Occipital lobe (tissue), 2 donors: ENCODE measurements around the gene MIOX. TPM values are rescaled to one million over a fixed set of nuclear protein-coding genes. Genes with fewer than 3 reads are reported as not detected.

ENCODE experiments used
- DNase-seq: peaks from one replicate; lab custom pipeline; 2025; lab: John Stamatoyannopoulos, UW
- total RNA-seq: library from RNA; depleted of rRNA; stranded (reverse); fragments of >200 nt; gene quantifications from one replicate; pipeline ENCODE4 v1.2.3, GENCODE V29; 2014

MIOX gene
- total RNA-seq, 1 donor from 2014 or later: not detected

DNA sequence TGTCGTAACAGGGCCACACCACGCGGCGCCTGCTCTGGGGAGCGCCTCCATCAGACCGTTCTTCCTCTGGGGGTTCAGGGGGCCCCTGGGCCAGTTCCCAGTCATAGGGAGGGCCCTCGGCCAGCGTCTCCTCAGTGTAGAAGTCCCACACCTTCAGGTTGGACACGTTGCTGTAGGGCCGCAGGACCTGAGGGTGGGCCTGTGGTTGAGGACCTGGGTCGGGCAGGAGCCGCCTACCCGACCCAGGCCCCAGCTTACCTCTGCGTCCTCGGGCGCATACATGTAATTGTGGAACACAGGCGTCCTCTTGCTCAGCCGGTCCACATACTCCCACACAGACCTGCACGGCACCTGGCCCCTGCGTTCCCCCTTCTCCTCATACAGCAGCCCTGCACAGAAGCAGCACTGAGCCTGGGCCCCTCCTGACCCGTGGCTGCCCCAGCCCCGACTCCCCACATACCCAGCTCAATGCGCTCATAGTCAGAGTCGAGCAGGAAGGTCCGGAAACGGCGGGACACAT lies 32.0 kb upstream of the MIOX start:
- DNase-seq: no peak

DNA sequence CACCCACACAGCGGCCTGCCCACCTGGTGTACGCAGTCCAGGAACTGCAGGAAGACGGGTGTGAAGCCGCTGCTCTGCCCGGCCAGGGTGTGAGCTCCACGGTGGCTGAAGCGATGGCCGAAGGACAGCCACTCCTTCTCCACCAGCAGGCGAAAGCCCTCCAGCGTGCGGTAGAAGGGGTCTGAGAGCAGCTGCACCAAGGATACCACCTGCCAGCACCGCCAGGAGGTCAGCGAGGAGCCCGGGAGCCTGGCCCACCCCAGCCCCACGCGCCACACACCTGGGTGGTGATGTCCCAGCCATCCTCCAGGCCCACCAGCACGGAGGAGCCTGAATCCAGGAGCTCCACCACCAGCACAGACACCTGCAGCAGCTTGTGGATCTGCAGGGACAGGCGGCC lies 31.5 kb upstream of the MIOX start:
- no peak for DNase-seq

DNA sequence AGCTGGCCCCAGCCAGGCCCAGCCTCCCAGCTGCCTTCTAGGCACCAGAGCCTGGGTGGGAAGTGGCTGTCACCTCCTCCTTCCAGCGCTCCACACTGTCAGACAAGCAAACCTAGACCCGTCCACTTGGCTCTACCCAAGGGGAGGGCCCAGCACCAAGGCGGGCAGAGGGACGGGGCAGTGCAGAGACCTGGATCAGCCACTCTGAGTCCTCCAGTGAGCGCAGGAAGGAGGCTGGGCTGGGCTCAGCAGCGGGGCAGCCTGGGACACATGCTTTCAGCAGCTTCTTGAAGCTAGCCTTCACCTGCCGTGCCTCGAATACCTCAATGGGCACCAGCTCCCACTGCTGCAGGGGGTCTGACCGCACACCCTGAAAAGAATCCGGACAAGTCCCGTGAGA lies 30.6 kb upstream of the MIOX start:
- DNase-seq: no peak

DNA sequence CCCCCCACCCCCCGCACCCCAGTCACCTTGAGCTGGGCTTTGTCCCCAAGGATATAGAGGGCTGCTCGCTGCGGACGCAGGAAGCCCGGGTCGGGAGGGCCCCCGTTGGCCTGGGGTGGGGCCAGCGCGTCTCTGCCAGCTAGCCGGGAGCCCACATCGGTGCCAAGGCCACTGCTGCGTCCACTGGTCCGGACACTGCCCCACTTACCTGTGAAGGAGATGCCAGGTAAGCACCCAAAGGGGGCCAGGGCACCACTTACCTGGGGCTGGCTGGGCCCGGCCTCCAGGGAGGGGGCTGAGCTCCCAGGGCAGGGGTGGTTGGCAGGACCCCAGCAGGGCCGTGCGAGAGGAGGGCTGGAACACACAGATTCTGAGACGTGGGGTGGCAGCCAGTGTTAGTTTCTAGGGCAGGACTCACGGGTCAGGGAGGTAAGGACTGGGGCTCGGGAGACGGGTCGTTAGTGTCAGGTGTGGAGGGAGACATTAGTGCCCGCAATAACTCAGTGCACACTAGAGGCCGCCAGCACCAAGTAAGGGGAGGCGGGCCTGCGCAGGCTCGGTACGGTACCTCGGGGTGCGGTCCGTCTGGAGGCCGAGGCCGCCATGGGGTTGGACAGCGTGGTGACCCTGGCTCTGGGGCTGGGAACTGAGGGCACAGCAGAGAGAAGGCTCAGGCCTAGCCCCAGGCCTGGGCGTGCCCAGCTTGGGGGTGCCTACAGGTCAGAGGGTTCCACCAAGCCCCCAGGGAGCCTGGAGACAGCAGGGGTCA lies 30.0 kb upstream of the MIOX start:
- no peak for DNase-seq

DNA sequence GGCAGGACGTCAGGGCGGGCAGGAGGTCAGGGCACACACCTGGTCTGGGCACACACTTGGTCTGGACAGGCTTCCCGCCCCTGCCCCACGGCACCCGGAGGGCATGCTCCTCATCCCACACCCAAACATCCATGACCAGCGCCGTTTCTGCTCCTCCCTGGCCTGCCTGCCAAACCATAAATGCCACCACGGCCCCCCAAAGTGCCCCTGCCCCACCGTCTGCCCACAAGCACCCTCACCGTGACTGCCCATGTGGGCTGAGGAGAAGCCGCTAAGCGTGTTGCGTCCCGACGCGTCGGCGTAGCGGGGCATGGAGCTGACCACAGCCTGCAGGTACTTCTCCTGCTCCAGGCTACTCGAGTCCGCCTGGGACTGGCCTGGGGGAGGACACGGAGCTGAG lies 27.6 kb upstream of the MIOX start:
- no peak for DNase-seq

DNA sequence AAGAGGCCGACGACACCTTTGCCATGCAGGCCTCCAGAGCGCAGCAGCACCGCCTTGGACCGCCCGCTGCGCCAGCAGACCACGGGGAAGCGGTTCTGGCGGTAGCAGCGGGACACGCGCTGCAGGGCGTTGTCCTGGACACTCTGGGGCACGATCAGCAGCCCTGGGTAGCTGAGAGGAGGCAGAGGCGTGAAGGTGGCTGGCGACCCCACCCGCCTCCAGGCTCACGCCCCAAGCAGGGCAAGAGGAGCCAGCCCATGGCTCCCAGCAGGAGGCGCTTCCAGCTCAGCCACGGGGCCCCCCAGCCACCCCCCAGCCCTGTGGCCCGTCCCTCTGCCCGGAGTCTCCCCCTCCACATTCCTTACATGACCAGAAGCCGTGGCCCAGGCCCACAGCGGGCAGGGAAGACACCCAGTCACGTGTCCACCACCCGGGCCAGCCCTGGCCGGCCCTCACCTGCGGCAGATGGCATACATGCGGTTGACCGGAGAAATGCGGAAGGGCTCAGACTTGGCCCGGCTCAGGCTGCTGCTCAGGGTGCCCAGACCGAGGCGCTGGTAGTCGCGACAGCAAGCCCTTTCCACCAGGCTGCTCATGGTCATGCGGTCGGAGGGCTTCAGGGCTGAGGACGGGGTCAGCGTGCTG lies 27.0 kb upstream of the MIOX start:
- DNase-seq: no peak

DNA sequence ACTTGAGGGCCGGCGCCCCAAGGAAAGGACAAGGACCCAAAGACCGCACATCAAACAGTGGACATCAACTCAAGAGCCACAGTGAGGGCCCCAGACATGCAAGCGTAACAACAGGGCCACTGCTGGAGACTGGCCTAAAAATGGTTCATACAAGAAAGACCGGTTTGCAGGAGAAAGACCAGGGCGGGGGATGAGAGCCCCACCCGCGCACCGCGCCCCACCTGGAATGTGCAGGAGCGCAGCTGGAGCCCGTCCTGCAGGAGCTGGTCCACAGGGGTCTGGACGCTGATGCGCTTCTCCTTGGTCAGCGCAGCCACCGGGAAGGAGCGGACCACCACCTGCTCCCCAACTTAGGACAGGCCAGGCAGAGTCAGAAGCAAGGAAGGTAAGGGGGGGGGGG lies 25.7 kb upstream of the MIOX start:
- no peak for DNase-seq

DNA sequence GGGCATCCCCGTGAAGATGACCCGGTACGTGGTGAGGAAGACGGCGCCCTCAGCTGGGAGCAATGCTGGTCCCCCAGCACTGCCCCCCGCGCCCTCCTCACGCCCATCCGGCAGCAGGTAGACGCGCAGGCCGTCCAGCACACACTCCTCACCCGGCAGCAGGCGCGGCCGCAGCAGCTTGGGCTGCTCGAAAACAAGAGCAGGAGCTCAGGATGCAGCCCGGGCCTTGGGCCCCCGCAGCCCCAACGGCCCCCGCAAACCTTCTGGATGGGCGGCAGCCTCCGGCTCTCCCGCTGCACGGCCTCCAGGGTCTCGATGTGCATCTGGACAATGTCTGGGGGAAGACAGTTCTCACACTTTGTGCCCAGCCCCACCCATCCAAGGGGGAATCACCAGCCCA lies 25.1 kb upstream of the MIOX start:
- no peak for DNase-seq

DNA sequence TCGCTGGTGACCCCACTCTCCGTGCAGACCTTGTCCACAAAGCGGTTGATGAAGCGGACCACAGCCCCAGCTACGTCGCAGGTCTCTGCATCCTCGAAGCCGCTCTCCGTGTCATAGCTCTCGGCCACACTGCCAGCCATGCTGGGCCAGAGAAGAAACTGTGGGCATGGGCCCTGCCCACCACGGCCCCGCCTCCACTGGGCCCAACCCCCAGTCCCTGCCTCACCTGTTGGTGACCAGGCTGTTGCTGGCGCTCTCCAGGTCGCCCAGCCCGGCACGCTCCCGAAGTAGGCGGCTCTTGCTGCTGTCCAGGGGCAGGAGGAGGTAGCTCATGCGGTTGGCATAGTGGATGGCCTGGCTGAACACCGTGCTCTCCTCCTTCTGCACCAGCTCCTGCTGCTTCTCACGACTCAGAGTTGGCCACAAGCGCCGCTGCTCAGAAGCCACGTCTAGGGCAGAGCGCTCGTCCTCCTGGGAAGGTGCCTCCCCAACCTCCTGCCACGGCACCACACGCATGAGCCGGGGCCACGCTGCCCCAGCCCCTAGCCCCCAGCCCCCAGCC lies 24.6 kb upstream of the MIOX start:
- DNase-seq: no peak

DNA sequence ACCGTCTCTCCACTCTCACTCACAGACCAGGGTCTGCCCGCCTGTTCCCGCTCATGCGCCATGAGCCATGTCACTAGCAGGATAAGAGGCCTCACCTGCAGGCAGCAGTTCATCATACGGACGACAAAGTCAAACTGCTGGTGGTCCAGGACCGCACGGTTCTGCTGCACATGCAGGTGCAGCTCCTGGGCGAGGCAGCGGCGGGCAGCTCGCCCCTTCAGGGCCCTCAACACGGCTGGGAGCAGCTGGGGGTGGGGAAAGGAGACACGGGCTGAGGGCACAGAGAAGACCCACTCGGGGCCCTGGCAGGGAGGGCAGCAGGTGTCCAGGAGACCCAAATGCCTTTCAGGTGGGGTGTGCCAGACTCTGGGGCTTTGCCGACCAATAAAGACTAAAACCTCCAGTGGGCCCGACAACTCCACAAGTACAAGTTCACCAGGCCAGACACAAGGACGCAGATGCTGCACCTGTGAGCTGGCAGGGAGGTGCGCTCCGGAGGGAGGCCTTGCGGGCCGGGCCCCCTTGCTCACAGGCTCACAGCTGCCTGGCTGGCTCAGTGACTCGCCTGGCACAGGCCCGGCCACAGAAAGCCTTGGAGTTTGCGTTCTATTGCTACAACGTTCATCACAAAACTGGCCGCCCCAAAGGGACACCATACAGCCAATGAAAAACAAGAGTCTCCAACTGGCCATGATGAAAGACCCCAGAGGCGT lies 23.3 kb upstream of the MIOX start:
- DNase-seq: no peak

DNA sequence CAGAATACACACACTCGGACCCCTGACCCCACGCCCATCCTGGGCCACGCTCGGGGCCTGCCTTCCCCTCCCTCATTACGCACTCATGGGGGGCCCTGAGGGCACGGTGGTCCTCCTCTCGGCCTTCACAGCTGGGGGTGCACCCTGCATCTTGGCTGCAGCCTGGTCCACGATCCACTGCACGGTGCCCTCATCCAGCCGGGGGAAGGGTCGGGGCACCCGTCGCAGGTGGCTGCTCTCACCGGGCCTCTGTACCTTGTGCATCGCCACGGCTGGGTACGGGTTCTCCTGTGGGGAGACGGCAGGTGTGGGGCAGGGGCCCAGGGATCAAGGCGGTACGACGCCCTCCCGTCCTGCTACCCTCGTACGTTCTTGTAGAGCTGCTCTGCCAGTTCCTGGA lies 22.2 kb upstream of the MIOX start:
- no peak for DNase-seq

DNA sequence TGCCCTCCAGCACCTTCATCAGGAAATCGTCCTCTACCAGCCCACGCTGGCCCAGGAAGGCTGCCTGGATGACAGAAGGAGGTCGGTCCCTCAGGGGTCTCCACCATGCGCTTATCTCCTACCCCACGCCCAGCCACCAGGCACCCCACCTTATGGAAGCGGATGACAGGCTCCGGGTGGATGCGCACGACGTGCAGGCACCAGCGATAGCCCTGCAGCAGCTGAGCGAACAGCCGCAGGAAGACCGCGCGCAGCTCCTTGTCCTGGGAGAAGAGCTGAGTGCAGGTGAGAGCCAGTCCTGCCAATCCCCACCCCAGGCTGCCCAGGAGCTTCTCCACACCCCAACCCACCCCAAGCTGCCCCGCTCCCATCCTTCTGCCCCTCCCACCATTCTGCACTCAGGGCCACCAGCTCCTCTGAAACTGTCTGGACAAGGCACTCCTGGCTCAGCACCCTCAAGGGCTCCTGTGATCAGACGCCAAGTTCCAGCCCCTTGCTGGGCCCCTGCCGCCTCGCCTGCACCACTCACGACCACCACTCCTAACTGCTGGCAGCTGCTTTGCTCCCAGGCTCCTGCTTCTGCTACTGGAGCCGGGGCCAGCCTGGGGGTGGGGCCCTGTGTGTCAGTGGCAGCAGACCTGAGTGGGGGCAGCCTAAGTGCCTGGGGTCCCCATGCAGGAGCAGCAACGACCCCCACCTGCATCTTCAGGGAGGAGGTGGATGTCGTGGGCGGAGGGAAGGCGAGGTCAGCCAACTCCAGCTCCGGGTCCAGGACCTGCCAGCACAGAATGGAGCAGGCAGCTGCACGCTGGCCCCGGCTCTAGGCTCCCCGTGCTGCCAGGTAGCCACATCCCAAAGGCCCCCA lies 21.4 kb upstream of the MIOX start:
- no peak for DNase-seq

DNA sequence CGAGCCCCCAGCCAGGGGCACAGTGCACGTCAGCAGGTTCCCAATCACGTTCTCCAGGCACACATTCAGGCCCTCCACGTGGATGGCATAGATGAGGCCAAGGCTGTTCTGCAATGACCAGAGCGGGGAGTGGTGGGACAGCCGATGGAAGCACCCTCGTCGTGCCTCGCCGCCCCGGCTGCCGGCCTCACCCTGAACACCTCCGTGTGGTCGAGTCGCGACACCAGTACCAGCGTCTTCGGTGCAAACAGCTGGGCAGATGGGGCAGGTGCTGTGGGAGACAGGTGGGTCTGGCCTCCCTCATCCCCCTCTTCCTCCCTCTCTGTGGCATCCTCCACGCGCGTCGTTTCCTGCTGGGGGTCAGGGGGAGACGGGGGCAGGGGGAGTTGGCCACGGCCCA lies 19.3 kb upstream of the MIOX start:
- no peak for DNase-seq

DNA sequence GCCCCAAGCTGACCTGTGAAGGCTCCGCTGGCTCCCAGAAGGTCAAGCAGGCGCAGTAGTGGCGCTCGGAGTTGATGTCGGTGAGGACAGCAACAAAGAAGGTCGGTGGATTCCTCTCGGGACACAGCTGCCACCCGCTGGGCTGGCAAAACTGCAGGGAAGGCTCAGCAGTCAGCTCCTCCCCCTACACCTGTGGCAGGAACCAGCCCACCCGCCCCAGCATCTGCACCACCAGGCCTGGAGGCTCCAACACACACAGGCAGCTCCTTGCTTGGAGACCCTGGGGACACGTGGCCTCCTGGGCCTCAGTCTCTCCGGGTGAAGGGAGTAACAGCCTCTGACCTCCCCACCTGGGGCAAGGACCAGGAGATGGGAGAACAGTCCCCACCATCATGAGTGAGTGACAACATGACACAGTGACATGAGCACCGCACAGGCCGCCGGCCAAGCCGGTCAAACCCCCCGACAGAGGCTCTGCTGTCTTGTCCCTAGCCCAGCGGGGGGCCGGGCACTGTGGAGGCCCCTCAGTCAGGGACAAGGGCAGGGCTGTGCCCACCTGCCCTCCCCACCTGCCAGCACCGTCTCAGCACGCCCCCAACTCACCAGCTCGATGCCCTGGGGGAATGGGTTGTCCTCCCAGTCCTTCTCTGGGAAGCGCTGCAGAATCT lies 18.8 kb upstream of the MIOX start:
- DNase-seq: no peak

DNA sequence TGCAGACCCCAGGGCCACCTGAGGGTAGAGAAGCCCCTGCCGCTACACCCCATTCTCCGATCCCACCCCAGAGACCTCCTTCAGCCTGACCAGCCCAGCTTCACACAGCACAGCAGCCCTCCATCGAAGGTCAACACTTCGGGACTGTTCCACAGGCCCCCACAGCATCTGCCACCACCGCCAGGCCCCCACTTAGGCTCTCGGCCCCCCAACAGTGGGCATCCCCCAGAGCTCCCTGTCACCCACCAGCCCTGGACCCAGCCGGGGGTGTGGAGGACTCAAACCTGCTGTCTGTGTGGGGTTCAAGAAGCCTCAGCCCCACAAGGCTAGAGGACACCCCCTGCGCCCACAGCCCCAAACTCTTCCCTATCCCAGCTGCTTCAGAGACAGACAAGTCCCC lies 18.0 kb upstream of the MIOX start:
- DNase-seq: no peak

DNA sequence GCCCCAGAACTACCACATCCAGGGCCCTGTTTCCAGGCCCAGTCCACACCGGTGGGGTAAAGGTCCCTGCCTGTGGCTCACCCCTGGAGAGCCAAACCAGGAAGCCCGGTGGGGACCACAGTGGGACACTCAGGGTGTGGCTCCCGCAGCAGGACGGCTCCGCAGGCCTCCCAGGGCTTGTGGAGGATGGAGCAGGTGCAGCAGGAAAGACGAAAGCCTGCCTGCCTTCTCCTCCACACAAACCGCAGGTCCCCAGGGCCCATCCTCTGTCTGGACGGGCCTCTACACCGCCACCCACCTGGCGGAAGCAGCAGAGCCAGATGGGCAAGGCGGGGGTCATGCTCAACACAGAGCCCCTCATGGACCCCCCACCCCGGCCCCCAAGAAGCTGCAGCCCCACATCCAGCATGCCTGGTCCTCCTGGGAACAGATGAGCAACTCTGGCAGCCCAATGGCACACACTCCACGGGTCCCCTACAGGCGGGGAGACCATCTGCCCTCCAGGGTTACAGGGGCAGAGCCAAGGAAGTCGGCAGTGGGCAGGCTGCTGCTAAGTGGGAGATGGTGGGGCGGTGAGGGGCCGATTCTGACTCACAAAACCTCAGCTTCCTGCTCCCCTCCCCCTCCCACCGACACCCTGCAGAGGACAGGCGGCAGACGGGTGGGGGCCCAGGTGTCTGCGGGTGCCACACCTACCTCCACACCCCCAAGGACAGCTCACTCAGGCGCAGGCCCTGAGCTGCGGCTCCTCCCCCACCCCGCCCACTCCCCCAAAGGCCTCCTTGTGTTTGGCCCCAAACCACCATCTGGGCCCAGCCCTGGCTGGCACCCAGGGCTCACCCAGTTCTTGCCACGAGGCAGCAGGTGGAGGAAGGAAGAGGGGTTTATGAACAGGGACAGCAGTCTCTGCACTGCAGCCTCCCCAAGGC lies 17.0 kb upstream of the MIOX start:
- no peak for DNase-seq

DNA sequence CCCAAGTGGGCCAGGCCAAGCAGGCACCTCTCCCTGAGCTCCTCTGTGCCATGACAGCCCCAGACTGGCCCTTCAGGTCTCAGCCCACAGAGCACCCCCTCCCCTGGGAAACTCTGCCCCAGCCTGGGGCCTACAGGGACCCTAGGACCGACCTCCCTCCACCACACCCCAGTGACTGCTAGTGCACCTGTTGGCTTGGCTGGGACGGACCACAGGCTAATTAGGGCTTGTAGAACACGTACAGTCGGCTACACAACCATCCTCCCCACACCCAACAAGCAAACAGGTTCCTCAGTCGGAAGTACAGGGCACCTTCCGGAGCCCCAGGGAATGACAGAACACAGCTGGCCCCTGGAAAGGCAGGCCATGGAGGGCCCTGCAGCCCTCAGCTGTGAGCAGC lies 16.2 kb upstream of the MIOX start:
- DNase-seq: no peak

DNA sequence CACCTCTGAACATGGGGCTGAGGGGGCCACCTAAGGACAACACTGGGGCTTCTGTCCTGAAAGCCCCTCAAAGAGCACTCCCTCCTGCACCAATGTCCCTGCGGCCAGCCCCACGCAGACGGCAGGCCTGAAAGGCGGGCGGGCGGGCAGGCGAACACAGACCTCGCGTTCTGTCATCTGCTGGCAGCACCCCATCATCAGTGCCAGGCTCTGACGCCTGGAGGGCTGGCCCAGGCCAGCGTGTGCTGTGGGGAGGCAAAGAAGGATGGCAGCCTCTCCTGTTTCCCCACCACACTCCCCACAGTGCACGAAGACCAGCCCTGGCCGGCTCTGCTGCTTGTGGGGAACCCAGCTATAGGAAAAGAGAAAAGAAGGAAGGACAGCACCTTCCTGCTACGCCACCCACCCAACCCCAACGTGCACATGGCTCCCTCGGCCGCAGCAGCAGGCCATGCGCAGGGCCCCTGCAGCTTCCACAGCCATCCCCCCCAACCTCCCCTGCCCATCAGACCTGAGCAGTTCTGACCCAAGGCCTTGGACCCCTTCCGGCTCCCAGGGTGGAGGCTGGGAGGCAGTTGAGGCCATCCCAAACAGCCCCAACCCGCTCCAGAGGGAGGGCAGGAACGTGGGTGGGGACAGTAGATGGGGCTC lies 15.3 kb upstream of the MIOX start:
- DNase-seq: peak; percentile 21

DNA sequence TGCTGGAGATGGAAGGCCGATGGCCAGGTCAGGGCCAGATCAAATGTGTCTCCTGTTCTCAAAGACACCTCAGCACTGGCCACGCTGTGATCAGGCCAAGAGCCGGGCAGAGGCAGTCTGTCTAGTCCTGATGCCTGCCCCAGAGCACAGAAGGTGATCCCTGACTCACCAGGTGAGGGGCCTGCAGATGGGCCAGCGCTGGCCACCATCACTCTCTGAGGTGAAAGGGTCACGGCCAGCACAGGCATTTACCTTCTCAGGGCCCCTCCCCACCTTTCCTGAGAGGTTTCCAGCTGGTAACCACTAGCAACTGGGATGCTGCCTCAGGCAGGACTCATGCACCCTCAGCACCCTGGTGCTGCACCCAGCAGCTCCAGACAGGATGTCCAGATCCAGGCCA lies 14.7 kb upstream of the MIOX start:
- DNase-seq: no peak
